Hepatocyte (in vitro differentiated cells): Measurements from ENCODE around the gene COPS6. TPM values are rescaled to one million over a fixed set of nuclear protein-coding genes. Genes with fewer than 3 reads are reported as not detected.

ENCODE experiments used
- DNase-seq: peaks from one replicate; pipeline ENCODE4 v3.0.0-alpha.2; 2016; ENCODE audit warnings: low spot score
- H2AFZ ChIP-seq: fragments of 200-600 bp; sonication (generic); 2 replicates; pipeline ENCODE4 v1.6.0; 2016; ENCODE audit warnings: antibody characterized with exemption, mild to moderate bottlenecking
- H3K27ac ChIP-seq: fragments of 200-600 bp; sonication (generic); 2 replicates; pipeline ENCODE4 v1.5.1; 2016; ENCODE audit warnings: mild to moderate bottlenecking
- H3K27me3 ChIP-seq: fragments of 200-600 bp; sonication (generic); 2 replicates; pipeline ENCODE4 v1.6.1; 2016
- H3K36me3 ChIP-seq: fragments of 200-600 bp; sonication (generic); replicated peaks from 2 replicates; pipeline ENCODE4 v1.5.1; 2016; ENCODE audit warnings: low read depth; ENCODE audit not compliant: insufficient read depth
- H3K4me1 ChIP-seq: fragments of 200-600 bp; sonication (generic); 2 replicates; pipeline ENCODE4 v1.5.1; 2016; ENCODE audit warnings: mild to moderate bottlenecking, moderate library complexity; ENCODE audit not compliant: insufficient read depth
- H3K4me2 ChIP-seq: fragments of 200-600 bp; sonication (generic); 2 replicates; pipeline ENCODE4 v1.6.0; 2016
- H3K4me3 ChIP-seq: fragments of 200-600 bp; sonication (generic); 2 replicates; pipeline ENCODE4 v1.5.1; 2016; ENCODE audit warnings: mild to moderate bottlenecking
- H3K79me2 ChIP-seq: fragments of 200-600 bp; sonication (generic); 2 replicates; pipeline ENCODE4 v1.6.0; 2017; ENCODE audit warnings: mild to moderate bottlenecking
- H3K9me2 ChIP-seq: fragments of 200-600 bp; sonication (generic); replicated peaks from 2 replicates; pipeline ENCODE4 v1.6.0; 2017; ENCODE audit warnings: mild to moderate bottlenecking; ENCODE audit not compliant: insufficient read depth
- H3K9me3 ChIP-seq: fragments of 200-600 bp; sonication (generic); 2 replicates; pipeline ENCODE4 v1.5.1; 2016; ENCODE audit warnings: low read depth, mild to moderate bottlenecking
- H4K20me1 ChIP-seq: fragments of 200-600 bp; sonication (generic); 2 replicates; pipeline ENCODE4 v1.6.0; 2016; ENCODE audit warnings: mild to moderate bottlenecking; ENCODE audit not compliant: insufficient read depth, poor library complexity, severe bottlenecking
- EZH2 ChIP-seq: fragments of 200-600 bp; sonication (generic); IDR thresholded peaks from 2 replicates; pipeline ENCODE4 v1.6.1; 2016; ENCODE audit warnings: antibody characterized with exemption, mild to moderate bottlenecking, borderline replicate concordance
- EZH2phosphoT487 ChIP-seq: fragments of 200-600 bp; sonication (generic); IDR thresholded peaks from one replicate; pipeline ENCODE4 v1.6.1; 2018; ENCODE audit warnings: antibody characterized with exemption, mild to moderate bottlenecking, low read depth, moderate library complexity; ENCODE audit not compliant: unreplicated experiment, severe bottlenecking
- WGBS: methylation state at CpG from one replicate; pipeline ENCODE4 v1.1.6; 2016; ENCODE audit warnings: low lambda C conversion rate; ENCODE audit errors: missing lambda C conversion rate; 5-methylcytosine and 5-hydroxymethylcytosine counted together
- polyA plus RNA-seq: library from polyadenylated mRNA; unstranded; fragments of >200 nt; fragmentation: Nextera tagmentation; extraction: Ambion mirVana; gene quantifications from 2 replicates; pipeline ENCODE4 v1.2.1, GENCODE V29; 2016
- total RNA-seq: library from RNA; depleted of rRNA; stranded (reverse); fragments of >200 nt; gene quantifications from 2 replicates; pipeline ENCODE4 v1.2.3, GENCODE V29; 2014
- TF ChIP-seq, protein P1 (sequence below): fragments of 200-600 bp; sonication (generic); IDR thresholded peaks from 2 replicates; pipeline ENCODE4 v1.5.1; 2016; ENCODE audit warnings: antibody characterized with exemption, mild to moderate bottlenecking; ENCODE audit not compliant: poor library complexity

Gene COPS6
- total and polyA plus RNA-seq, 2 experiments from 2014 or later = 41.9 to 163 TPM

DNA sequence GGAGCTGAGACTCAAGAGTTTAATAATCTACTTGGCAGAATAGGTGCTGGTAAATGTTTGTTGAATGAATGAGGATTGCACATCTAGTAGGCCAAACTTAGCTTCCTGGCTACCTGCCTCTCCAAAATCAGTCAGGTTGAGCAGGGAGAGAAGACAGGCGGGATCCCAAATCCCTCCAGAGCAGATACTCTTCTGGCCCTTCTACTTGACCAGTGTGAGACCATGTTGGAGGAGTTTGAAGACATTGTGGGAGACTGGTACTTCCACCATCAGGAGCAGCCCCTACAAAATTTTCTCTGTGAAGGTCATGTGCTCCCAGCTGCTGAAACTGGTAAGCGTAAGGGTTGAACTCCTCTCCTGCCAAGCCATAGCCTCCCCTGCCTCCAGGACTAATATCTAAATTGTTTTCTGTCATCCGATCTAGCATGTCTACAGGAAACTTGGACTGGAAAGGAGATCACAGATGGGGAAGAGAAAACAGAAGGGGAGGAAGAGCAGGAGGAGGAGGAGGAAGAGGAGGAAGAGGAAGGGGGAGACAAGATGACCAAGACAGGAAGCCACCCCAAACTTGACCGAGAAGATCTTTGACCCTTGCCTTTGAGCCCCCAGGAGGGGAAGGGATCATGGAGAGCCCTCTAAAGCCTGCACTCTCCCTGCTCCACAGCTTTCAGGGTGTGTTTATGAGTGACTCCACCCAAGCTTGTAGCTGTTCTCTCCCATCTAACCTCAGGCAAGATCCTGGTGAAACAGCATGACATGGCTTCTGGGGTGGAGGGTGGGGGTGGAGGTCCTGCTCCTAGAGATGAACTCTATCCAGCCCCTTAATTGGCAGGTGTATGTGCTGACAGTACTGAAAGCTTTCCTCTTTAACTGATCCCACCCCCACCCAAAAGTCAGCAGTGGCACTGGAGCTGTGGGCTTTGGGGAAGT is 35.8 kb downstream of the COPS6 start:
- no peak overlapping the region for H2AFZ ChIP-seq
- H3K4me2 ChIP-seq = peak overlapping the region; percentile 55
- peak overlapping the region; percentile 94 for H3K27ac ChIP-seq
- H3K4me3 ChIP-seq = no peak overlapping the region
- no peaks in the 10 kb centered on the region for H4K20me1 ChIP-seq
- peaks cover 11% of the 10 kb centered on the region for H3K79me2 ChIP-seq
- 92% methylated on average over 4 of the region's 4 CpGs for whole genome bisulfite sequencing
- TF ChIP-seq, protein P1, sequence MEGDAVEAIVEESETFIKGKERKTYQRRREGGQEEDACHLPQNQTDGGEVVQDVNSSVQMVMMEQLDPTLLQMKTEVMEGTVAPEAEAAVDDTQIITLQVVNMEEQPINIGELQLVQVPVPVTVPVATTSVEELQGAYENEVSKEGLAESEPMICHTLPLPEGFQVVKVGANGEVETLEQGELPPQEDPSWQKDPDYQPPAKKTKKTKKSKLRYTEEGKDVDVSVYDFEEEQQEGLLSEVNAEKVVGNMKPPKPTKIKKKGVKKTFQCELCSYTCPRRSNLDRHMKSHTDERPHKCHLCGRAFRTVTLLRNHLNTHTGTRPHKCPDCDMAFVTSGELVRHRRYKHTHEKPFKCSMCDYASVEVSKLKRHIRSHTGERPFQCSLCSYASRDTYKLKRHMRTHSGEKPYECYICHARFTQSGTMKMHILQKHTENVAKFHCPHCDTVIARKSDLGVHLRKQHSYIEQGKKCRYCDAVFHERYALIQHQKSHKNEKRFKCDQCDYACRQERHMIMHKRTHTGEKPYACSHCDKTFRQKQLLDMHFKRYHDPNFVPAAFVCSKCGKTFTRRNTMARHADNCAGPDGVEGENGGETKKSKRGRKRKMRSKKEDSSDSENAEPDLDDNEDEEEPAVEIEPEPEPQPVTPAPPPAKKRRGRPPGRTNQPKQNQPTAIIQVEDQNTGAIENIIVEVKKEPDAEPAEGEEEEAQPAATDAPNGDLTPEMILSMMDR = no peak
- H3K9me3 ChIP-seq = no peaks in the 10 kb centered on the region
- H3K4me1 ChIP-seq = peaks cover 14% of the 10 kb centered on the region
- no peak for DNase-seq
- H3K36me3 ChIP-seq = no peaks in the 10 kb centered on the region
- no peaks in the 10 kb centered on the region for H3K27me3 ChIP-seq
- no peaks in the 10 kb centered on the region for H3K9me2 ChIP-seq

DNA sequence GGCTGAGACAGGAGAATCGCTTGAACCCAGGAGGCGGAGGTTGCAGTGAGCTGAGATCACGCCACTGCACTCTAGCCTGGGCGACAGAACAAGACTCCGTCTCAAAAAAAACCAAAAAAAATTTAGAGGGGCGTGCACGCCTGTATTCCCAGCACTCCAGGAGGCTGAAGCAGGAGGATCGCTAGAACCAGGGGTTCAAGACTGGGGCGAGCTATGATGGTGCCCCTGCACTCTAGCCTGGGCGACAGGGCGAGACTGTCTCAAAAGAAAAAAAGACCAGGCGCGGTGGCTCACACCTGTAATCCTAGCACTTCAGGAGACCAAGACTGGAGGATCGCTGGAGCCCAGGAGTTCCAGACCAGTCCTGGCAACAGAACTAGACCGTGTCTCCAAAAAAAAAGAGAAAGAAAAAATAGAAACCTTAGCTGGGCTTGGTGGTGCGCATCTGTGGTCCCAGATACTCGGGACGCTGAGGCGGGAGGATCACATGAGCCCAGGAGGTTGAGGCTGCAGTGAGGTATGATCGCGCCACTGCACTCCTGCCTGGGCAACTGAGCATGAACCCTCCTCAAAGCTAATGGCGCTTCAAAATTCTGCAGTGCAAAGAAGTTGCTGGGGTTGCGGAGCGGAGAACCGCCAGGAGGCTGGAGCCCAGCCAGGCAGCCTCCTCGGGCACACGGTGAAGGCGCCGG is 37.6 kb downstream of the COPS6 start:
- WGBS = 17% methylated on average over 28 of the region's 29 CpGs

DNA sequence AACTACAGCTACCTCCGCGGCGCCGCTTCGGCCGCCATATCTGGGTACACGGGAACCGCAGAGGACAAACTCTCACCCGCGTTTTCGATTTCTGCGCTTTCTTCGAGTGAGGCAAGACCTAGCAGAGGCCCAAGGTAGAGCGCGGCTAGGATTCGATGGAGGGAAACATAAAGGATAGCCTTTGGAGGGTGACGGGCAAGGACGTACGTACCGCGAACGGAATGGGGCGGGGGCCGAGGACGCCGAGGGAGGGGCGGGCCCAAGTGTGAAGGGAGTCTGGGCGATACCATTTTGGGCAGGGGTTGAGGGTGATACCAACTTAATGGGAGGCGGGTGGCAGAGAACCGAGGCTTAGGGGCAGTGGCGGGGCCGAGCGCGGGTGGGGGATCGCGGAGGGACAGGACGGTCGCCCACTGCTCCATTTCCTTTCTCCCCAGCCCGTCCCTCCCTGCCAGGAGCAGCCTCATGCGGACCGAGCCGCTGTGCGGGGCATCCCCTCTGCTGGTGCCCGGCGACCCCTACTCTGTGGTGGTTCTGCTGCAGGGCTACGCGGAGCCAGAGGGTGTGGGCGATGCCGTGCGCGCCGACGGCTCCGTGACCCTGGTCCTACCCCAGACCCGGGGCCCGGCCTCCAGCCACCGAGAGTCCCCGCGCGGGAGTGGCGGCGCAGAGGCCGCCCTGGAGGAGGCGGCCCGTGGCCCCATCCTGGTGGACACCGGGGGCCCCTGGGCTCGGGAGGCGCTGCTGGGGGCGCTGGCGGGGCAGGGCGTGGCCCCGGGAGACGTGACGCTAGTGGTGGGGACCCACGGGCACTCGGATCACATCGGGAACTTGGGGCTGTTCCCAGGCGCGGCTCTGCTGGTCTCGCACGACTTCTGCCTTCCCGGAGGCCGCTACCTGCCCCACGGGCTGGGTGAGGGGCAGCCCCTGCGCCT is 38.4 kb downstream of the COPS6 start, which contains the start of gene MBLAC1:
TSS of gene MBLAC1 (plus strand) at position 37 of the 935 bp plus-strand sequence. CDS start at position 466, 429 bp downstream.
- Histone ChIP-seq H3K9me3 (no peaks in the 10 kb centered on the region), H3K27ac (peak within 1 kb of the TSS; percentile 94), H3K9me2 (no peaks in the 10 kb centered on the region), H2AFZ (peak within 1 kb of the TSS; percentile 84), H3K79me2 (no peaks in the 10 kb centered on the region), H4K20me1 (no peaks in the 10 kb centered on the region), H3K27me3 (no peaks in the 10 kb centered on the region), H3K4me3 (peak within 1 kb of the TSS; percentile 25), H3K4me1 (peaks cover 12% of the 10 kb centered on the region), H3K36me3 (no peaks in the 10 kb centered on the region), H3K4me2 (peak within 1 kb of the TSS; percentile 99)
- 2% methylated on average over 54 of the region's 85 CpGs for WGBS
- DNase-seq = peak; percentile 96
- TF ChIP-seq EZH2phosphoT487 = no peak
- no peak for TF ChIP-seq EZH2
- TF ChIP-seq, protein P1 = no peak

More for the DNA sequence above, 37.6 kb downstream of the COPS6 start:
- Histone ChIP-seq H2AFZ (peak overlapping the region; percentile 15), H3K9me3 (no peaks in the 10 kb centered on the region), H3K4me3 (peak overlapping the region; percentile 25), H3K4me1 (peaks cover 12% of the 10 kb centered on the region), H3K79me2 (peaks cover 3% of the 10 kb centered on the region), H3K4me2 (peak overlapping the region; percentile 99), H3K27ac (peak overlapping the region; percentile 94), H4K20me1 (no peaks in the 10 kb centered on the region), H3K36me3 (no peaks in the 10 kb centered on the region), H3K9me2 (no peaks in the 10 kb centered on the region), H3K27me3 (no peaks in the 10 kb centered on the region)
- DNase-seq = no peak
- no peak for TF ChIP-seq EZH2phosphoT487
- TF ChIP-seq, protein P1 = no peak
- TF ChIP-seq EZH2 = no peak
